Erythroblast (primary cell): ENCODE data around the gene GNPTG.
A peak's percentile ranks its signal among the peaks of the same experiment; 100 is the strongest.

Source experiments
- GATA1 ChIP-seq: IDR thresholded peaks from 2 replicates; pipeline ENCODE4 v1.6.1; 2011; ENCODE audit warnings: low read depth, mild to moderate bottlenecking, control low read depth, low read length, moderate library complexity
- POLR2A ChIP-seq: IDR thresholded peaks from 2 replicates; pipeline ENCODE4 v1.6.1; 2011; ENCODE audit warnings: mild to moderate bottlenecking, low read length

- TF ChIP-seq POLR2A: peak; percentile 75
- TF ChIP-seq GATA1: no peak
Observed at GRCh38 chr16:1351582-1352362, at the start of gene GNPTG, which contains the start of gene TSR3.
